Activated naive CD8-positive, alpha-beta T cell treated with anti-CD3 and anti-CD28 coated beads, Interleukin-2, amount 10 ng/mL, durations not matched to agents 7 days and 5 days (primary cell): ENCODE measurements around the gene SPIRE1. TPM values are rescaled to one million over a fixed set of nuclear protein-coding genes. Genes with fewer than 3 reads are reported as not detected.

Experiments
- ATAC-seq: fragments of 150-1000 bp; cut with Tn5 transposase; one replicate; pipeline ENCODE4 v1.10.0; 2021; ENCODE audit warnings: low read depth, moderate library complexity
- POLR2A ChIA-PET: fragments of 350-600 bp; sonication (Branson Sonifier 250); formaldehyde crosslinking; loops from one replicate; lab custom pipeline; 2021; ENCODE audit warnings: antibody characterized with exemption; lab: Charles Lee
- DNase-seq: peaks from one replicate; pipeline ENCODE4 v3.0.0; 2021
- H3K27ac Mint-ChIP-seq: one replicate; pipeline ENCODE4 v1.8.0; 2022; ENCODE audit warnings: mild to moderate bottlenecking, mixed read lengths
- H3K27me3 Mint-ChIP-seq: one replicate; pipeline ENCODE4 v1.8.0; 2022; ENCODE audit warnings: mild to moderate bottlenecking, moderate library complexity, mixed read lengths
- H3K36me3 Mint-ChIP-seq: one replicate; pipeline ENCODE4 v1.8.0; 2021; ENCODE audit warnings: mild to moderate bottlenecking, mixed read lengths
- H3K4me1 Mint-ChIP-seq: one replicate; pipeline ENCODE4 v1.8.0; 2021; ENCODE audit warnings: mixed read lengths
- H3K4me3 Mint-ChIP-seq: one replicate; pipeline ENCODE4 v1.8.0; 2022; ENCODE audit warnings: mild to moderate bottlenecking, moderate library complexity, mixed read lengths
- H3K9me3 Mint-ChIP-seq: one replicate; pipeline ENCODE4 v1.8.0; 2021; ENCODE audit warnings: mixed read lengths
- total RNA-seq, 2 experiments: library from RNA; stranded (reverse); gene quantifications; one replicate each; pipeline ENCODE4 v1.2.3, GENCODE V29; 2021

SPIRE1 gene
- total RNA-seq, 2 experiments from 2014 or later, result 1.7 to 3.6 TPM

- POLR2A ChIA-PET, result no interaction called here
- no peak for ATAC-seq
These were observed 183.8 kb downstream of the SPIRE1 start for GRCh38 chr18:12474146-12474545.

GRCh38 chr18:12470382-12471075 is 187.4 kb downstream of the SPIRE1 start:
- H3K4me3 Mint-ChIP-seq, result no peak overlapping the region
- no peaks in the 10 kb centered on the region for H3K36me3 Mint-ChIP-seq
- DNase-seq (no peak), ATAC-seq (no peak)
- POLR2A ChIA-PET, result no interaction called here
- no peak overlapping the region for H3K27ac Mint-ChIP-seq
- H3K9me3 Mint-ChIP-seq, result no peaks in the 10 kb centered on the region
- no peaks in the 10 kb centered on the region for H3K4me1 Mint-ChIP-seq
- H3K27me3 Mint-ChIP-seq, result no peaks in the 10 kb centered on the region

More at GRCh38 chr18:12474146-12474545, 183.8 kb downstream of the SPIRE1 start:
- H3K4me1 Mint-ChIP-seq, result no peaks in the 10 kb centered on the region
- no peaks in the 10 kb centered on the region for H3K36me3 Mint-ChIP-seq
- H3K27me3 Mint-ChIP-seq, result no peaks in the 10 kb centered on the region
- H3K27ac Mint-ChIP-seq, result no peak overlapping the region
- H3K9me3 Mint-ChIP-seq, result no peaks in the 10 kb centered on the region
- no peak overlapping the region for H3K4me3 Mint-ChIP-seq
- no peak for DNase-seq

GRCh38 chr18:12468445-12468844 is 189.5 kb downstream of the SPIRE1 start:
- no peaks in the 10 kb centered on the region for H3K4me1 Mint-ChIP-seq
- H3K27ac Mint-ChIP-seq, result no peak overlapping the region
- POLR2A ChIA-PET, result no interaction called here
- H3K27me3 Mint-ChIP-seq, result no peaks in the 10 kb centered on the region
- no peak overlapping the region for H3K4me3 Mint-ChIP-seq
- H3K9me3 Mint-ChIP-seq, result no peaks in the 10 kb centered on the region
- no peaks in the 10 kb centered on the region for H3K36me3 Mint-ChIP-seq
- DNase-seq (no peak), ATAC-seq (no peak)

GRCh38 chr18:12464731-12465130 is 193.2 kb downstream of the SPIRE1 start:
- ATAC-seq, result no peak
- H3K27ac Mint-ChIP-seq, result no peak overlapping the region
- H3K9me3 Mint-ChIP-seq, result no peaks in the 10 kb centered on the region
- no peaks in the 10 kb centered on the region for H3K27me3 Mint-ChIP-seq
- H3K36me3 Mint-ChIP-seq, result no peaks in the 10 kb centered on the region
- H3K4me1 Mint-ChIP-seq, result no peaks in the 10 kb centered on the region
- no peak overlapping the region for H3K4me3 Mint-ChIP-seq
- POLR2A ChIA-PET, result no interaction called here
- no peak for DNase-seq

- Mint-ChIP-seq H3K9me3 (no peaks in the 10 kb centered on the region), H3K4me1 (no peaks in the 10 kb centered on the region), H3K4me3 (no peak overlapping the region), H3K27me3 (no peaks in the 10 kb centered on the region), H3K36me3 (no peaks in the 10 kb centered on the region), H3K27ac (no peak overlapping the region)
- ATAC-seq (no peak), DNase-seq (no peak)
- POLR2A ChIA-PET, result no interaction called here
These were observed 194.7 kb downstream of the SPIRE1 start for GRCh38 chr18:12463191-12463590.

- no peaks in the 10 kb centered on the region for H3K4me1 Mint-ChIP-seq
- no peaks in the 10 kb centered on the region for H3K9me3 Mint-ChIP-seq
- no peaks in the 10 kb centered on the region for H3K27me3 Mint-ChIP-seq
- no peak overlapping the region for H3K4me3 Mint-ChIP-seq
- DNase-seq (no peak), ATAC-seq (no peak)
- no peaks in the 10 kb centered on the region for H3K36me3 Mint-ChIP-seq
- POLR2A ChIA-PET, result no interaction called here
- H3K27ac Mint-ChIP-seq, result no peak overlapping the region
These were observed 195.7 kb downstream of the SPIRE1 start for GRCh38 chr18:12462242-12462641.

GRCh38 chr18:12461326-12461725 is 196.6 kb downstream of the SPIRE1 start:
- Mint-ChIP-seq H3K9me3 (no peaks in the 10 kb centered on the region), H3K4me1 (no peaks in the 10 kb centered on the region), H3K36me3 (no peaks in the 10 kb centered on the region), H3K27me3 (no peaks in the 10 kb centered on the region), H3K27ac (no peak overlapping the region), H3K4me3 (no peak overlapping the region)
- ATAC-seq (no peak), DNase-seq (no peak)
- POLR2A ChIA-PET, result no interaction called here

GRCh38 chr18:12460874-12461273 is 197.0 kb downstream of the SPIRE1 start:
- Mint-ChIP-seq H3K36me3 (no peaks in the 10 kb centered on the region), H3K4me3 (no peak overlapping the region), H3K27me3 (no peaks in the 10 kb centered on the region), H3K9me3 (no peaks in the 10 kb centered on the region), H3K27ac (no peak overlapping the region), H3K4me1 (no peaks in the 10 kb centered on the region)
- POLR2A ChIA-PET, result no interaction called here
- no peak for ATAC-seq
- DNase-seq, result no peak

GRCh38 chr18:12458771-12459170 is 199.1 kb downstream of the SPIRE1 start:
- Mint-ChIP-seq H3K4me1 (no peaks in the 10 kb centered on the region), H3K36me3 (no peaks in the 10 kb centered on the region), H3K9me3 (no peaks in the 10 kb centered on the region), H3K27ac (no peak overlapping the region), H3K4me3 (no peak overlapping the region), H3K27me3 (no peaks in the 10 kb centered on the region)
- ATAC-seq, result no peak
- no peak for DNase-seq
- POLR2A ChIA-PET, result no interaction called here

GRCh38 chr18:12456441-12456840 is 201.5 kb downstream of the SPIRE1 start:
- H3K4me3 Mint-ChIP-seq, result no peak overlapping the region
- ATAC-seq (no peak), DNase-seq (no peak)
- POLR2A ChIA-PET, result no interaction called here
- no peaks in the 10 kb centered on the region for H3K27me3 Mint-ChIP-seq
- no peak overlapping the region for H3K27ac Mint-ChIP-seq
- H3K36me3 Mint-ChIP-seq, result no peaks in the 10 kb centered on the region
- no peaks in the 10 kb centered on the region for H3K9me3 Mint-ChIP-seq
- H3K4me1 Mint-ChIP-seq, result no peaks in the 10 kb centered on the region

GRCh38 chr18:12455496-12455895 is 202.4 kb downstream of the SPIRE1 start:
- no peaks in the 10 kb centered on the region for H3K9me3 Mint-ChIP-seq
- ATAC-seq, result no peak
- H3K27ac Mint-ChIP-seq, result no peak overlapping the region
- no peak overlapping the region for H3K4me3 Mint-ChIP-seq
- H3K4me1 Mint-ChIP-seq, result no peaks in the 10 kb centered on the region
- POLR2A ChIA-PET, result no interaction called here
- no peak for DNase-seq
- no peaks in the 10 kb centered on the region for H3K27me3 Mint-ChIP-seq
- H3K36me3 Mint-ChIP-seq, result no peaks in the 10 kb centered on the region

GRCh38 chr18:12452784-12453183 is 205.1 kb downstream of the SPIRE1 start:
- Mint-ChIP-seq H3K27ac (no peak overlapping the region), H3K9me3 (no peaks in the 10 kb centered on the region), H3K36me3 (no peaks in the 10 kb centered on the region), H3K4me1 (no peaks in the 10 kb centered on the region), H3K4me3 (no peak overlapping the region), H3K27me3 (no peaks in the 10 kb centered on the region)
- ATAC-seq, result no peak
- POLR2A ChIA-PET, result no interaction called here
- DNase-seq, result no peak

GRCh38 chr18:12451428-12451827 is 206.5 kb downstream of the SPIRE1 start:
- no peaks in the 10 kb centered on the region for H3K4me1 Mint-ChIP-seq
- no peak for ATAC-seq
- no peak overlapping the region for H3K27ac Mint-ChIP-seq
- H3K9me3 Mint-ChIP-seq, result no peaks in the 10 kb centered on the region
- no peaks in the 10 kb centered on the region for H3K27me3 Mint-ChIP-seq
- no peak overlapping the region for H3K4me3 Mint-ChIP-seq
- POLR2A ChIA-PET, result interaction anchor here (0.8 kb wide), 1 partner anchor 32 kb away, joined by 3 read pairs; no protein-coding TSS in a partner anchor
- H3K36me3 Mint-ChIP-seq, result no peaks in the 10 kb centered on the region
- DNase-seq, result no peak

GRCh38 chr18:12449051-12449785 is 208.7 kb downstream of the SPIRE1 start:
- Mint-ChIP-seq H3K27me3 (no peaks in the 10 kb centered on the region), H3K9me3 (no peaks in the 10 kb centered on the region), H3K27ac (no peak overlapping the region), H3K36me3 (no peaks in the 10 kb centered on the region), H3K4me3 (no peak overlapping the region), H3K4me1 (no peaks in the 10 kb centered on the region)
- POLR2A ChIA-PET, result no interaction called here
- DNase-seq, result no peak
- ATAC-seq, result no peak
